HEK293T (cell line): ENCODE measurements around the gene SELE.

Experiments
- BHLHE40 ChIP-seq: fragments of 450-650 bp; IDR thresholded peaks from 2 replicates; pipeline ENCODE4 v1.6.1; 2016; ENCODE audit warnings: mild to moderate bottlenecking, moderate library complexity, borderline replicate concordance
- FOXK2 ChIP-seq: fragments of 450-650 bp; IDR thresholded peaks from 2 replicates; pipeline ENCODE4 v1.6.1; 2016; ENCODE audit warnings: mild to moderate bottlenecking
- SP1 ChIP-seq: fragments of 450-650 bp; IDR thresholded peaks from 2 replicates; pipeline ENCODE4 v1.6.1; 2017
- SUZ12 ChIP-seq: fragments of 450-650 bp; IDR thresholded peaks from 2 replicates; pipeline ENCODE4 v1.6.1; 2016; ENCODE audit warnings: mild to moderate bottlenecking
- ZNF384 ChIP-seq: fragments of 450-650 bp; IDR thresholded peaks from 2 replicates; pipeline ENCODE4 v1.6.1; 2016
- TF ChIP-seq, protein P1 (sequence below): fragments of 450-650 bp; IDR thresholded peaks from 2 replicates; pipeline ENCODE4 v1.6.1; 2016

DNA sequence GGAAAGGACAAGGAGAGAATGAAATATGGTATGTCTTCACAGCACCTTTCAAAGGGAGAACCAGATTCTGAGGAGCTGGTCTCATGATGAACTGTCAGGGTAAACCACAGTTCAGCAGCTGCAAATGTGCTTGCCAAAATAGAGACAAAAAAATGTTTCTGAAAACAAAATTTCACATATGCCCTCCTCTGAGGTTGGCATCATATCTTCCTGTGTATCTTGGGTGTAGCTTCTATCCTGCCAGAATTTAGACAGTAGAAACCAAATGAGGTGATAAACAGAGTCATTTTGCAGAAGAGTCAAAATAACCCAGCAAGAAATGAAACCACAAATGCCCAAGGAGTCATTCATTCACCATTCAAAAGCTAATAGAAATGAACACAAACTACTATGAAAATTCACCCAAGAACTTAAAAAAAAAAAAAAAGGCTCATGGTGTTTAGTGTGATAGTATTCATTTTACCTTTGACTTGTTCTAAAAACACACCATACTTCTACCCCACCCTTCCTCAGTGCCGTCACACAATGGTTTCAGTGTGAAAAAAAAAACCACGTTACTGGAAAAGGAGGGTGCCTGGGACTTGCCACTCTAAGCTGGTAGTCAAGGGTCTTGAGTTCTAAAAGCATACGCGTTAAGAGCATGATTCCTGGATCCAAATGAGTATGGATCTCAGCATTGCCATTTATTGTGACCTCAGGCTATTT, 41.0 kb downstream of the SELE start:
- TF ChIP-seq ZNF384 (no peak), SUZ12 (no peak), BHLHE40 (no peak), SP1 (no peak), FOXK2 (no peak)
- TF ChIP-seq, protein P1, sequence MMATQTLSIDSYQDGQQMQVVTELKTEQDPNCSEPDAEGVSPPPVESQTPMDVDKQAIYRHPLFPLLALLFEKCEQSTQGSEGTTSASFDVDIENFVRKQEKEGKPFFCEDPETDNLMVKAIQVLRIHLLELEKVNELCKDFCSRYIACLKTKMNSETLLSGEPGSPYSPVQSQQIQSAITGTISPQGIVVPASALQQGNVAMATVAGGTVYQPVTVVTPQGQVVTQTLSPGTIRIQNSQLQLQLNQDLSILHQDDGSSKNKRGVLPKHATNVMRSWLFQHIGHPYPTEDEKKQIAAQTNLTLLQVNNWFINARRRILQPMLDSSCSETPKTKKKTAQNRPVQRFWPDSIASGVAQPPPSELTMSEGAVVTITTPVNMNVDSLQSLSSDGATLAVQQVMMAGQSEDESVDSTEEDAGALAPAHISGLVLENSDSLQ = no peak
